ENCODE measurements around the gene ZNF682.
A peak's percentile ranks its signal among the peaks of the same experiment; 100 is the strongest.
"Not testable (repeated sequence)": the region's sequence is repeated elsewhere in the genome, so short reads cannot be mapped to it uniquely, and the experiment has no call there.

ZNF682 gene

DNA sequence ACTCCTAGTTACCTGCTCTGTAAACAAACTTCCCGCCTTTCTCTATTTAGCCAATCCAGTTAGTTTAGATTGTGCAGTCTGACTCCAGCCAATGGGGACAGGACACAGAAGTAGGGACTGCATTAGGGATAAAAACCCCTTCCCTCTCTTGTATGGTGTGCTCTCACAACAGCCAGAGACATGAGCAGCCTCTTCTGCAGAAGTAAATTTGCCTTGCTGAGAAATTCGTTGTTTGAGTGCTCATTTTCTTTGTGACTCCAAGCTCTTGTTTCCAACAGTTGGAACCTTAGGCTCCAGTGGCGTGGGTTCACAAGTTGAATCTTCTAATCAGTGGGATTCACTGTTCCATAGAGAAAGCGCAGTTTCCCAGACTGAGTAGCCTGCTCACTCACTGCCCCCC, 72.4 kb downstream of the ZNF682 start:
- no peak for DNase-seq

DNA sequence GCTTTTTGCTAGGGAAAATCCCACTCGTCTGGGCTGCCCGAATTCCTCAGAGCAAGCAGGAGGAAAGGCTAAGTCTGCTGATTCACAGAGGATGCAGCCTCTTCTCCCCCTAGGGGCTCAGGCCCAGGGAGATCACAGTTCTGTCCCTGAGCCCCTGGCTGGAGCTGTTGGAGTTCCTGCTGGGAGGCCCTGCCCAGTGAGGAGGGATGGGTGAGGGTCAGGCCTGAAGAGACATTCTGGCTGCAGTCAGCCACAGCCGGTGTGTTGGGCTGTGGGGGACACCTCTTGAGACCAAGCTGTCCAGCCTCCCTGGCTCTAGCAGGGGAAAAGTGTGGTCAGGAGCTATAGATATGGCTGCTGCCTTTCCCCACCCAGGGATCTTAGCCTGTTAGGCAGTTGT, 73.2 kb downstream of the ZNF682 start:
- not testable (repeated sequence) for DNase-seq

DNA sequence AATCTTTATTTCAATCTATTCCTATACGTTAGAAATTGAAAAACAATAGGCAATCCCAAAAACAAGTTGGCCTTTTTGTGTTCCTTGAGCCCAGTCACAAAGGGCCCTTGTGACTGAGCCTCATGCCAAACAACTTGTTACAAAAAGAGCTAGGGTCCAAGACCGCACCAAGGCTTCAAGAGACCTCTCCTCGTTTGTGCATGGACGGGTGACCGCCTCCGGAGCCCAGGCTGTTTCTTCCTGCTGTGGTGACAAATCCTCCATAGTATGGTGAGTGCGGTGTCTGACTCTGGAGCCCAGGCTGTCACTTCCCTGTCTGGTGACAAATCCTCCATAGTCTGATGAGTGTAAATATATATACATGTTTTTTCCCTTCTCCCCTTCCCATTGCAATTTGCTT, 74.9 kb downstream of the ZNF682 start:
- no peak for DNase-seq

DNA sequence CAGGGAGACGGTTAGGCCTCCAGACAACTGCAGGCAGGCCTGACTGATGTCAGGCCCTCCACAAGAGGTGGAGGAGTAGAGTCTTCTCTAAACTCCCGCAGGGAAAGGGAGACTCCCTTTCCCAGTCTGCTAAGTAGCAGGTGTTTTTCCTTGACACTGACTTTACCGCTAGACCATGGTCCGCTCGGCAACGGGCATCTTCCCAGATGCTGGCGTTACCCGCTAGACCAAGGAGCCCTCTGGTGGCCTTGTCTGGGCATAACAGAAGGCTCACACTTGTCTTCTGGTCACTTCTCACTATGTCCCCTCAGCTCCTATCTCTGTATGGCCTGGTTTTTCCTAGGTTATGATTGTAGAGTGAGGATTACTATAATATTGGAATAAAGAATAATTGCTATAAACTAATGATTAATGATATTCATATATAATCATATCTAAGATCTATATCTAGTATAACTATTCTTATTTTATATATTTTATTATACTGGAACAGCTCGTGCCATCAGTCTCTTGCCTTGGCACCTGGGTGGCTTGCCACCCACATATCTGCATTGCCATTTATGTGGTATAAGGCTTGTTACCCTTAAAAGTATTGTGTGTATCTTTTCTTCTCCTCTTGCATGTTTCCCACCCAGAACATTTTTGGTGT, 80.0 kb downstream of the ZNF682 start:
- peak; percentile 82 for DNase-seq

DNA sequence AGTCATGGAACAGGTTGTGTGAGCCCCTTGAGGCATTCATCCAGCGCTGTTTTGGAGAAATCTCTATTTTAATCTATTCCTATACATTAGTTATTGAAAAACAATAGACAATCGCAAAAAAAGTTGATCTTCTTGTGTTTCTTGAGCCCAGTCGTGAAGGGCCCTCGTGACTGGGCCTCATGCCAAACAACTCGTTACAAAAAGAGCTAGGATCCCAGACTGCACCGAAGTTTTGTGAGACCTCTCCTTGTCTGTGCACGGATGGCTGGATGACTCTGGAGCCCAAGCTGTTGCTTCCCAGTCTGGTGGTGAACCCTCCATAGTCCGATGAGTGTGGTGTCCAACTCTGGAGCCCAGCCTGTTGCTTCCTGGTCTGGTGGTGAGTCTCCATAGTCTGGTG, 81.5 kb downstream of the ZNF682 start:
- DNase-seq = not testable (repeated sequence)

DNA sequence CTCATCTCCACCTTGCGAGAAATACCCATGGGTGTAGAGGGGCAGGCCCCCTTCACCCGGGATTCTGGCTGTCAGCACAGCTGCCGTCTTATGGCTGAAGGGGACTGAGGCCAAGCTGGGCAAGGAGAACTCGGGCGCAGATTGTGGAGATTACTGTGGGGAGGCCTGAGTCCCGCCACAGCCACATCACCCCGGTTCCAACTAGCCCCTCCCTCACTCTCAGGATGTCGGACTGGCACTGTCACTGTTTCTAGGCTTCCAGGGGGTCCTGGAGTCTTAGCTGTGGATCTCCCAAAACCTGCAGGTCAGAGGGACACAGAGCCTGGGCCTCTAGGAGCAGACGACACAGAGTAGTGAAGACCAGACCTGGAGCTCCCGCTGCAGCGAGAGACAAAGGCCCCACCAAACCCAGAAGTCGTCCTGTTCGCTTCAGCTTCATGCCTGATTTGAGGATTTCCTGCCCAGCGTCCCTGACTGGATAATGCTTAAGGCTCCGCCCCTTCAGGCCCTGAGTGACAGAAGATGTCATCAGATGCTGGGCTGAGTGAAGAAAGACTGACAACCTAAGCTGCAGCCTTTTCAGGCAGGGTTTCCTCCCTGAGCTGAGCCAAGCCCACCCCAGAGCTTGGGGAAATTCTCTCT, 82.8 kb downstream of the ZNF682 start:
- peak; percentile 41 for DNase-seq

DNA sequence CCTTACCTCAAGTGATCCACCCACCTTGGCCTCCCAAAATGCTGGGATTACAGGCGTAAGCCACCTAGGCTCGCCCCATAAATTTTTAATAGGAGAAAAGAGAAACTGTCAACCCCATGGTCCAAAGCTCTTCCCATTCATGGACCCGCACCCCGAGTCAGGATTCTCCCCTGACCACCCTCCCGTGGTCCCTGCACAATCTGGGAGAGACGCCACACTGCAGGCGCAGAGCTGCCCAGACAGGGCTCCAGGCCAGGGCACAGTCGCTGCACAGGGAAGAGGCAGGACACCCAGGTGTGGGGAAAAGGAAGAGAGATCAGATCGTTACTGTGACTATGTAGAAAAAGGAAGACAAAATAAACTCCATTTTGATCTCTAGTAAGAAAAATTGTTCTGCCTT, 84.1 kb downstream of the ZNF682 start:
- no peak for DNase-seq
